Central memory CD4-positive, alpha-beta T cell (primary cell): ENCODE data around the gene DACH1.

Experiments used
- DNase-seq: peaks from one replicate; pipeline ENCODE4 v3.0.0; 2022

DACH1 gene

GRCh38 chr13:71772361-71772760, 94.6 kb downstream of the DACH1 start:
- no peak for DNase-seq

- DNase-seq, result no peak
Observed at GRCh38 chr13:71771144-71771543, 95.9 kb downstream of the DACH1 start.

GRCh38 chr13:71770710-71771109, 96.3 kb downstream of the DACH1 start:
- no peak for DNase-seq

- no peak for DNase-seq
Observed at GRCh38 chr13:71768881-71769280, 98.1 kb downstream of the DACH1 start.

- no peak for DNase-seq
Observed at GRCh38 chr13:71759651-71760511, 107.1 kb downstream of the DACH1 start.

GRCh38 chr13:71758828-71759227, 108.2 kb downstream of the DACH1 start:
- DNase-seq, result no peak

GRCh38 chr13:71754407-71754974, 112.5 kb downstream of the DACH1 start:
- no peak for DNase-seq

- DNase-seq, result no peak
Observed at GRCh38 chr13:71752775-71753513, 114.1 kb downstream of the DACH1 start.

- DNase-seq, result no peak
Observed at GRCh38 chr13:71751073-71751472, 115.9 kb downstream of the DACH1 start.

- no peak for DNase-seq
Observed at GRCh38 chr13:71730267-71730666, 136.7 kb downstream of the DACH1 start.

GRCh38 chr13:71729441-71729840, 137.6 kb downstream of the DACH1 start:
- no peak for DNase-seq

GRCh38 chr13:71727662-71728061, 139.3 kb downstream of the DACH1 start:
- DNase-seq, result no peak

GRCh38 chr13:71727042-71727441, 140.0 kb downstream of the DACH1 start:
- DNase-seq, result no peak

GRCh38 chr13:71722206-71722605, 144.8 kb downstream of the DACH1 start:
- no peak for DNase-seq

GRCh38 chr13:71721104-71721503, 145.9 kb downstream of the DACH1 start:
- DNase-seq, result no peak

GRCh38 chr13:71718931-71719330, 148.1 kb downstream of the DACH1 start:
- no peak for DNase-seq

- DNase-seq, result no peak
Observed at GRCh38 chr13:71714802-71715375, 152.1 kb downstream of the DACH1 start.

- no peak for DNase-seq
Observed at GRCh38 chr13:71712988-71713653, 153.9 kb downstream of the DACH1 start.

- DNase-seq, result no peak
Observed at GRCh38 chr13:71704656-71705055, 162.3 kb downstream of the DACH1 start.

GRCh38 chr13:71703138-71703537, 163.9 kb downstream of the DACH1 start:
- DNase-seq, result no peak

GRCh38 chr13:71702253-71702652, 164.8 kb downstream of the DACH1 start:
- DNase-seq, result no peak

GRCh38 chr13:71701741-71702140, 165.3 kb downstream of the DACH1 start:
- no peak for DNase-seq

- DNase-seq, result no peak
Observed at GRCh38 chr13:71699342-71699741, 167.7 kb downstream of the DACH1 start.
